HepG2 (cell line): Measurements from ENCODE around the gene BRCA2. TPM values are rescaled to one million over a fixed set of nuclear protein-coding genes. Genes with fewer than 3 reads are reported as not detected.

Source experiments
- ARNTL ChIP-seq: sonication (generic); formaldehyde crosslinking; IDR thresholded peaks from 2 replicates; pipeline ENCODE4 v1.4.0; 2020; ENCODE audit warnings: mild to moderate bottlenecking, missing genetic modification reagents
- ELF1 ChIP-seq: sonication (generic); formaldehyde crosslinking; IDR thresholded peaks from 2 replicates; pipeline ENCODE4 v1.4.0; 2020; ENCODE audit warnings: missing genetic modification reagents
- SIX1 ChIP-seq: sonication (generic); formaldehyde crosslinking; IDR thresholded peaks from 2 replicates; pipeline ENCODE4 v1.4.0; 2020; ENCODE audit warnings: missing genetic modification reagents, borderline replicate concordance
- SIX4 ChIP-seq: sonication (generic); formaldehyde crosslinking; IDR thresholded peaks from 2 replicates; pipeline ENCODE4 v1.4.0; 2020; ENCODE audit warnings: missing genetic modification reagents
- ZNF30 ChIP-seq: sonication (generic); formaldehyde crosslinking; IDR thresholded peaks from 2 replicates; pipeline ENCODE4 v1.5.0; 2020; ENCODE audit warnings: mild to moderate bottlenecking, missing genetic modification reagents
- ZNF503 ChIP-seq: sonication (generic); formaldehyde crosslinking; IDR thresholded peaks from 2 replicates; pipeline ENCODE4 v1.4.0; 2020; ENCODE audit warnings: missing genetic modification reagents
- ZNF609 ChIP-seq: sonication (generic); formaldehyde crosslinking; IDR thresholded peaks from 2 replicates; pipeline ENCODE4 v1.4.0; 2020; ENCODE audit warnings: mild to moderate bottlenecking, missing genetic modification reagents, borderline replicate concordance
- polyA plus RNA-seq, 8 experiments: library from polyadenylated mRNA; depleted of rRNA in 3 of 8; stranded (reverse) in 7 of 8; unstranded in 1 of 8; fragments of >200 nt; fragmentation: Illumina TruSeq in 4 of 8; extraction: Trizol in 4 of 8; gene quantifications; 2 replicates each; pipeline versions ENCODE4 v1.2.1 to v1.2.3, GENCODE V29; 2011 to 2016; ENCODE audit warnings: low read depth in 4 of 8, missing spikeins in 1 of 8, mixed read lengths in 1 of 8; ENCODE audit not compliant: insufficient read depth in 1 of 8
- total RNA-seq, 5 experiments: library from RNA; depleted of rRNA; stranded (reverse); fragments of >200 nt; fragmentation: Illumina TruSeq; extraction: Trizol; gene quantifications; 2 replicates each; pipeline ENCODE4 v1.2.3, GENCODE V29; 2016; ENCODE audit warnings: low read depth in 1 of 5

The BRCA2 gene
- total and polyA plus RNA-seq, 2 of the 13 experiments (the other 11 are each of a cell fraction or from before 2014, with no cell fraction given): 3.1 to 24.6 TPM

- TF ChIP-seq ZNF503 (CRISPR knock-in tag): peak; percentile 46; the same call in 1 of the 2 replicates
- TF ChIP-seq ELF1: no peak
- peak; percentile 53; the same call in 1 of the 2 replicates for TF ChIP-seq SIX1 (CRISPR knock-in tag)
- peak; percentile 87 for TF ChIP-seq ZNF609 (CRISPR knock-in tag)
- TF ChIP-seq SIX4 (CRISPR knock-in tag): 0 out of 2 replicates have a peak, but pooled peaks have one; percentile 18
- no peak for TF ChIP-seq ARNTL (CRISPR knock-in tag)
- no peak for TF ChIP-seq ZNF30 (CRISPR knock-in tag)
Measured at GRCh38 chr13:32320528-32320927, 5.2 kb downstream of the BRCA2 start (continued).
